Activated naive CD4-positive, alpha-beta T cell treated with anti-CD3 and anti-CD28 coated beads for 36 hours (primary cell): ENCODE data around the gene FNTB. TPM values are rescaled to one million over a fixed set of nuclear protein-coding genes. Genes with fewer than 3 reads are reported as not detected.
A peak's percentile ranks its signal among the peaks of the same experiment; 100 is the strongest.

Source experiments
- CTCF ChIA-PET: fragments of 350-600 bp; sonication (Branson Sonifier 250); formaldehyde crosslinking; loops from one replicate; lab custom pipeline; 2021; ENCODE audit warnings: antibody characterized with exemption; lab: Charles Lee
- DNase-seq: peaks from one replicate; pipeline ENCODE4 v3.0.0-alpha.2; 2020
- H3K27ac Mint-ChIP-seq: one replicate; pipeline ENCODE4 v1.8.0; 2021; ENCODE audit warnings: mild to moderate bottlenecking, mixed read lengths
- H3K27me3 Mint-ChIP-seq: one replicate; pipeline ENCODE4 v1.8.0; 2021; ENCODE audit warnings: low read depth, mixed read lengths
- H3K36me3 Mint-ChIP-seq: one replicate; pipeline ENCODE4 v1.8.0; 2021; ENCODE audit warnings: low read depth, mixed read lengths
- H3K4me1 Mint-ChIP-seq: one replicate; pipeline ENCODE4 v1.8.0; 2021; ENCODE audit warnings: low read depth, mixed read lengths
- H3K4me3 Mint-ChIP-seq: one replicate; pipeline ENCODE4 v1.8.0; 2021; ENCODE audit warnings: mild to moderate bottlenecking, moderate library complexity, mixed read lengths
- H3K9me3 Mint-ChIP-seq: one replicate; pipeline ENCODE4 v1.8.0; 2021; ENCODE audit warnings: mixed read lengths
- intact Hi-C: fragments of 100-400 bp; cut with micrococcal nuclease; formaldehyde crosslinking; loops from one replicate; pipeline ENCODE4 v1.15.1; 2023
- total RNA-seq, 2 experiments: library from RNA; stranded (reverse); gene quantifications; one replicate each; pipeline ENCODE4 v1.2.3, GENCODE V29; 2021

FNTB gene
- total RNA-seq, 2 experiments from 2014 or later: 7.9 to 10.0 TPM

GRCh38 chr14:65045709-65046108 is 59.0 kb downstream of the FNTB start:
- Mint-ChIP-seq H3K4me1 (peaks cover 3% of the 10 kb centered on the region), H3K27ac (no peak overlapping the region), H3K27me3 (no peaks in the 10 kb centered on the region), H3K4me3 (no peak overlapping the region), H3K9me3 (no peaks in the 10 kb centered on the region), H3K36me3 (peaks cover 29% of the 10 kb centered on the region)
- intact Hi-C loops: no loop called here
- CTCF ChIA-PET: interaction anchor here (0.5 kb wide), 1 partner anchor 49 kb away, joined by 4 read pairs; no protein-coding TSS in a partner anchor
- no peak for DNase-seq

DNA sequence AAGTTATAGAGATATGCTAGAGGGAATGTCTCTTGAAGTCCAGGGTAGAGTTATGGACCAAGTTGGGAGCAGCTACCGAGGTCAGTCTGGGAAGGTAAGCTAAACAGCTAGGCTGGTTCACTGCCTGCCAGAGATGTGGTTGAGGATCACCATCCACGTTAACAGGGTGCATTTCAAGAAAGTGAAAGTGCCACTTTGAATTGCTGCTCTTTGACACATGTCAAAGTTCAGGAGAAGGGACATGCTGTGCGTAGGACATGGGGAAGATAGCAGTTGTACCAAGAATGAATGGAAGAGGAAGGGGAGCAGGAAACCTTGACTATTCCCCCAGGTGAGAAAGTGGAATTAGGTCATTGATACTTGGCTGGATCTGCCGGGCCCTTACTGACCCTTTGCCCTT is 66.1 kb downstream of the FNTB start:
- CTCF ChIA-PET: interaction anchor here (1.4 kb wide), 1 partner anchor 62 kb away, joined by 6 read pairs; no protein-coding TSS in a partner anchor
- Mint-ChIP-seq H3K27ac (peak overlapping the region; percentile 44), H3K9me3 (no peaks in the 10 kb centered on the region), H3K36me3 (peaks cover 18% of the 10 kb centered on the region), H3K4me1 (peaks cover 1% of the 10 kb centered on the region), H3K27me3 (no peaks in the 10 kb centered on the region), H3K4me3 (no peak overlapping the region)
- no peak for DNase-seq
- intact Hi-C loops: no loop called here

DNA sequence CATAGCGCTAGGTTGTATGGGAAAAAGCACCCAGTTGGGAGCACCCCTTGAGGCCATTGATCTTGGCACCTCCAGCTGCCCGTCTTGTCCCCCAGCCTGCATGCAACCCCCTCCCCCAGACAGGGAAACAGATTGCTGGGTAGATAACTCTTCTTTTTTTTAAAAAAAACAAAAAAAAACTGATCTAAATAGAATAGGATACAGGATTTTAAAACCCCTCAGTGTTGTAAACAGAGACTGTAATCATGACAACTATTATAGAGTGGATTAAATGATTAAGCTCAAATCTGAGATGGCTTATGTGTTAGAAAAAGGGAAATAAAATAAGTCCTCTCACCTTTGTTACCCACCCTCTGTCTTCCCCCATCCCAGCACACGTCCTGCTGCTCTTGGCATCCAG is 66.8 kb downstream of the FNTB start:
- peaks cover 23% of the 10 kb centered on the region for H3K36me3 Mint-ChIP-seq
- H3K27me3 Mint-ChIP-seq: no peaks in the 10 kb centered on the region
- H3K9me3 Mint-ChIP-seq: no peaks in the 10 kb centered on the region
- no peak for DNase-seq
- peaks cover 2% of the 10 kb centered on the region for H3K4me1 Mint-ChIP-seq
- H3K4me3 Mint-ChIP-seq: no peak overlapping the region
- no peak overlapping the region for H3K27ac Mint-ChIP-seq
- intact Hi-C loops: no loop called here
- CTCF ChIA-PET: interaction anchor here (0.7 to 1.4 kb wide), 2 partner anchors 63 to 83 kb away, joined by 3 to 6 read pairs; no protein-coding TSS in a partner anchor

- Mint-ChIP-seq H3K36me3 (peaks cover 30% of the 10 kb centered on the region), H3K27ac (no peak overlapping the region), H3K9me3 (no peaks in the 10 kb centered on the region), H3K4me1 (peaks cover 2% of the 10 kb centered on the region), H3K4me3 (no peak overlapping the region), H3K27me3 (no peaks in the 10 kb centered on the region)
- CTCF ChIA-PET: no interaction called here
- DNase-seq: no peak
- intact Hi-C loops: no loop called here
Observed at GRCh38 chr14:65054471-65055085, 67.9 kb downstream of the FNTB start.

DNA sequence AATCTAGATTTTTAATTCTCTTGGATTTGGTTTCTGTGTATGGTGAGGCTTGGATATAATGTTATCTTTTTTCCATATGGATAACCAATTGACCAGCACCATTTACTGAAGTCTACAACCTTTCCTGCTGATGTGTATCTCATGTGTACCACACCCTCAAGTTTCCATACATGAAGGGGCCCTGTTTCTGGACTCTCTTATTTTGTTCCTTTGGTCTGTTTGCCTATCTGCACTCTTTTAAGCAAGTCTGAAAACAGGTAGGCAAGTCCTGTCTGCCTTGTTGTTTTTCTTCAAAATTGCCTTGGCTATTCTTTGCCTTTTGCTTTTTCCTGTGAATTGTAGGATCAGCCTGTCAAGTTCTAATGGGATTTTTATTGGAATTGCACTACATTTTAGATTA is 71.0 kb downstream of the FNTB start:
- peaks cover 2% of the 10 kb centered on the region for H3K4me1 Mint-ChIP-seq
- intact Hi-C loops: no loop called here
- no peaks in the 10 kb centered on the region for H3K9me3 Mint-ChIP-seq
- no peak for DNase-seq
- H3K36me3 Mint-ChIP-seq: peaks cover 40% of the 10 kb centered on the region
- no peak overlapping the region for H3K27ac Mint-ChIP-seq
- CTCF ChIA-PET: no interaction called here
- no peak overlapping the region for H3K4me3 Mint-ChIP-seq
- no peaks in the 10 kb centered on the region for H3K27me3 Mint-ChIP-seq

DNA sequence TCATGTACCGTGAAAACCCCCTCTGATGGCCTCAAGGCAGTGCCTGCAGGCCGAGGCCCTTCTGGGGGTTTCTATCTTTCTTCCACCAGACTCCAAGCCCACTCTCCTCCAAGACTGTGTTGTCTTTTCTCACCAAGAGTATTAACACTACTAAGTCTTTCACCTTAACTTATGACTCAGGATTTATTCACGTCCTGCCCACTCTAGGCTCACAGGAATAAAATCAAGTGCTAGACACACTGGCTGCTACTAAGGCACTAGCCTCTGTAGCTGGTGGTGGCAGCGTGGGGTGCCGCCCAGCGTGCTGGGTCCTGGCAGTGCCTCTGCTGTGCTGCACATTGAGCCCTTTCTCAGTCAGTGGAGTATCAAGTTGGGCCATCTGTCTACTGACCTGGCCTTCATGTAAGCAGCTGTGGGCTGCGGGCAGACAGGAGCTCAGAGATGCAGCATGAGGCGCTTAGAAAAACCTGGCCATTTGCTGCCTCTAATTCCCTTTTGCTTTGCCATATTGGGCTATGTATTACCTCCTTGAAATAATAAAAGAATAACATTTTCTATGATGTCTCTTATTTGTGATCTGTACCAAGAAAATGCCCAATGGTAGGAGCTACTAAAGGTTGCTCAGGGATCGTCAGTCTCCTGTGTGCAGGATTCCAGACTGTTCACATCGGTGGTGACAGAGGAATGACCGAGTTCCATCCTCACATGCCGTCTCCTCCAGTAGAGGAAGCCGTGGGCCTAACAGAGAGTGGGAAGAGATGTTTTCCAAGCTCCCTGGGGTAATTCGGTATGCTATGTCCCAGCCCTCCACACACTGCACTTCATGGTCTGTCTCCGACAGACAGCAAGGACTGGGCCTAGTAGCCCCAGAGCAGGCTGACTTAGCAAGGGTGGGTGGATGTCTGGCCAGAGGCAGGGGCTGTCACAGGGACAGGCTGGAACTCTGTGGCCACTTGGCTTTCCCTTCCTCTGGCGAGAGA is 75.7 kb downstream of the FNTB start:
- intact Hi-C loops: no loop called here
- Mint-ChIP-seq H3K4me1 (peaks cover 2% of the 10 kb centered on the region), H3K27me3 (no peaks in the 10 kb centered on the region), H3K4me3 (no peak overlapping the region), H3K9me3 (no peaks in the 10 kb centered on the region), H3K36me3 (peaks cover 54% of the 10 kb centered on the region), H3K27ac (no peak overlapping the region)
- CTCF ChIA-PET: no interaction called here
- DNase-seq: no peak

DNA sequence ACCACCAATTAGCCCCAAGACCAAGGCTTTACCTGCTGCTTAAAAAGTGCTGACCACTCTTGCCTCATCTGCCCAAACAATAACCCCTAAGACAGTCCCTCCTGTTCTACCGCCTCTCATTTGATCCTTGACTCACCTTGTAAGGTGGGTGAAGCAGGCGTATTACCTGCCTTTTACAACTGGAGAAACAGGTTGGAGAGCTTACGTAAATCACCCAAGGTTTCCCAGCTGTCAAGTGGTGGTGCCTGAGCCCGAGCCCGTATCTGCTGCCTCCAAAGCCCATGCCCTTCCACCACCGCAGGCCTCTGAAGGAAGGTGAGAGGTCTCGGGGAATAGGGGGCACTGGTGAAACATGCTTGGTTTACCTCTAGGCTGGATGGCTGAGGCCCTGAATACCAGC is 79.0 kb downstream of the FNTB start:
- CTCF ChIA-PET: no interaction called here
- Mint-ChIP-seq H3K36me3 (peaks cover 40% of the 10 kb centered on the region), H3K9me3 (no peaks in the 10 kb centered on the region), H3K27ac (no peak overlapping the region), H3K27me3 (no peaks in the 10 kb centered on the region), H3K4me3 (no peak overlapping the region), H3K4me1 (no peaks in the 10 kb centered on the region)
- intact Hi-C loops: no loop called here
- DNase-seq: no peak

GRCh38 chr14:65069874-65070413 is 83.2 kb downstream of the FNTB start:
- CTCF ChIA-PET: no interaction called here
- Mint-ChIP-seq H3K4me3 (no peak overlapping the region), H3K9me3 (no peaks in the 10 kb centered on the region), H3K36me3 (peaks cover 22% of the 10 kb centered on the region), H3K27ac (no peak overlapping the region), H3K4me1 (peaks cover 5% of the 10 kb centered on the region), H3K27me3 (no peaks in the 10 kb centered on the region)
- intact Hi-C loops: no loop called here
- no peak for DNase-seq

- H3K27me3 Mint-ChIP-seq: no peaks in the 10 kb centered on the region
- H3K4me1 Mint-ChIP-seq: peaks cover 11% of the 10 kb centered on the region
- no peak overlapping the region for H3K27ac Mint-ChIP-seq
- CTCF ChIA-PET: no interaction called here
- no peak overlapping the region for H3K4me3 Mint-ChIP-seq
- intact Hi-C loops: no loop called here
- no peak for DNase-seq
- no peaks in the 10 kb centered on the region for H3K9me3 Mint-ChIP-seq
- peaks cover 26% of the 10 kb centered on the region for H3K36me3 Mint-ChIP-seq
Observed at GRCh38 chr14:65070471-65070976, 83.8 kb downstream of the FNTB start.

DNA sequence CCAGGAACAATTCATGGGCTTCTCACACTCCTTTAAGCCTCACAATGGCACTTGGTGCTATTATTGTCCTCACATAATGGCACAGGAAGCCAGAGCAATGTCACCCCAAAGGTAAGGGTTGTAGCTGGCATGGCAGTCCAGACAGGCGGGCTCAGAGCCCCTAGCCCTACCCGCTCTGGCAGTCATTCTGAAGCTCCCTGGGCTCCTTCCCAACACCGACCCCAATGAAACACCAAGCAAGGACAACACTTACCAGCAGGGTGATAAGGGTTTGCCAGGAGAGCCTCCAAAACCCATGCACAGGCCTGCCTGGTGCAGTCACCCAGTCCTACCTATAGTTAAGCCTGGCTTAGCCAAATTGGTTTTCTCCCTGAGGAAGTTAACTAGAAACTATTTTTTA is 84.8 kb downstream of the FNTB start:
- CTCF ChIA-PET: no interaction called here
- no peak for DNase-seq
- Mint-ChIP-seq H3K9me3 (no peaks in the 10 kb centered on the region), H3K4me3 (no peak overlapping the region), H3K4me1 (peaks cover 14% of the 10 kb centered on the region), H3K27me3 (no peaks in the 10 kb centered on the region), H3K36me3 (peaks cover 20% of the 10 kb centered on the region), H3K27ac (no peak overlapping the region)
- intact Hi-C loops: no loop called here

- intact Hi-C loops: no loop called here
- DNase-seq: no peak
- H3K36me3 Mint-ChIP-seq: peaks cover 19% of the 10 kb centered on the region
- peaks cover 14% of the 10 kb centered on the region for H3K4me1 Mint-ChIP-seq
- no peaks in the 10 kb centered on the region for H3K9me3 Mint-ChIP-seq
- H3K27ac Mint-ChIP-seq: no peak overlapping the region
- CTCF ChIA-PET: no interaction called here
- H3K4me3 Mint-ChIP-seq: no peak overlapping the region
- H3K27me3 Mint-ChIP-seq: no peaks in the 10 kb centered on the region
Observed at GRCh38 chr14:65072256-65072655, 85.6 kb downstream of the FNTB start.

DNA sequence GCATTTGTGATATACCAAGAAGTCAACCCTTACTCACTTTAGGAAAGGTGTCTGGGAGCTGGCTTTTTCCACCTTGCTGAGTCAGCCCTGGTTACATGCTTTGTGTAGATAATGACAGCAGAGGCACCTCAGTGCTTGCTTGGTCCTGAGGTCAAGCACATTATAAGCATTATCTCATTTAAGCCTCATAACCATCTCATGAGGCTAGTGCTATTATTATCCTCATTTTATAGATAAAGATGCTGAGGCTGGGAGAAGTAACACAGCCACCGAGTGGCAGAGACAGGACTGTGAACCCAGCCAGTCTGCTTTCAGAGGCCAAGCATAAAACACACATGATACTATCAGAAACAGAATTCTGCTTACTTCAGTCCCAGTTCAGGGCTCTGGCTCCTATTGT is 86.2 kb downstream of the FNTB start:
- Mint-ChIP-seq H3K27me3 (no peaks in the 10 kb centered on the region), H3K4me3 (no peak overlapping the region), H3K9me3 (no peaks in the 10 kb centered on the region), H3K36me3 (peaks cover 23% of the 10 kb centered on the region), H3K4me1 (peaks cover 14% of the 10 kb centered on the region), H3K27ac (no peak overlapping the region)
- intact Hi-C loops: no loop called here
- CTCF ChIA-PET: interaction anchor here (1.4 kb wide), 1 partner anchor 9 kb away, joined by 3 read pairs; no protein-coding TSS in a partner anchor
- DNase-seq: no peak
